H7 (cell line): ENCODE data around the gene DPF3. TPM values are rescaled to one million over a fixed set of nuclear protein-coding genes. Genes with fewer than 3 reads are reported as not detected.

Experiments
- DNase-seq: peaks from one replicate; pipeline ENCODE4 v3.0.0; 2012
- H3K27me3 ChIP-seq: 2 replicates; pipeline ENCODE4 v1.6.0; 2011; ENCODE audit warnings: mild to moderate bottlenecking, low read length; ENCODE audit not compliant: control insufficient read depth, insufficient read depth
- H3K36me3 ChIP-seq: replicated peaks from 2 replicates; pipeline ENCODE4 v1.5.1; 2011; ENCODE audit warnings: low read length; ENCODE audit not compliant: control insufficient read depth, insufficient read depth
- H3K4me3 ChIP-seq: 2 replicates; pipeline ENCODE4 v1.5.1; 2011; ENCODE audit warnings: low read depth, mild to moderate bottlenecking, control low read depth, low read length, moderate library complexity; ENCODE audit not compliant: insufficient read depth
- total RNA-seq: library from RNA; depleted of rRNA; stranded (reverse); fragments of >200 nt; shearing (Covaris generic); gene quantifications from 2 replicates; pipeline ENCODE4 v1.2.3, GENCODE V29; 2014; rRNA removed

Gene DPF3
- total RNA-seq, 1 experiment from 2014 or later: 0.59 TPM

- DNase-seq: no peak
- Histone ChIP-seq H3K27me3 (no peaks in the 10 kb centered on the region; the same call in 1 of the 2 replicates), H3K36me3 (no peaks in the 10 kb centered on the region), H3K4me3 (no peak overlapping the region)
Measured at GRCh38 chr14:72578514-72578913, 315.4 kb downstream of the DPF3 start.

GRCh38 chr14:72577521-72577920 is 316.4 kb downstream of the DPF3 start:
- Histone ChIP-seq H3K36me3 (no peaks in the 10 kb centered on the region), H3K4me3 (no peak overlapping the region), H3K27me3 (no peaks in the 10 kb centered on the region; the same call in 1 of the 2 replicates)
- no peak for DNase-seq

- no peaks in the 10 kb centered on the region for H3K36me3 ChIP-seq
- no peaks in the 10 kb centered on the region; the same call in 1 of the 2 replicates for H3K27me3 ChIP-seq
- DNase-seq: no peak
- H3K4me3 ChIP-seq: no peak overlapping the region
Measured at GRCh38 chr14:72576258-72576657, 317.6 kb downstream of the DPF3 start.

- Histone ChIP-seq H3K36me3 (no peaks in the 10 kb centered on the region), H3K27me3 (no peaks in the 10 kb centered on the region; the same call in 1 of the 2 replicates), H3K4me3 (no peak overlapping the region)
- DNase-seq: no peak
Measured at GRCh38 chr14:72574715-72575114, 319.2 kb downstream of the DPF3 start.

GRCh38 chr14:72573725-72574417 is 320.0 kb downstream of the DPF3 start:
- H3K4me3 ChIP-seq: no peak overlapping the region
- no peak for DNase-seq
- no peaks in the 10 kb centered on the region; the same call in 1 of the 2 replicates for H3K27me3 ChIP-seq
- H3K36me3 ChIP-seq: no peaks in the 10 kb centered on the region

Other genes with a start within 250 kb of the DPF3 start
- 13.2 and 14.0 TPM in 2 replicates for gene DCAF4, start 32.4 kb upstream of the DPF3 start, total RNA-seq
- 6.4 and 7.5 TPM in 2 replicates for gene ZFYVE1, start 133.0 kb upstream of the DPF3 start, total RNA-seq
- 37.8 and 75.7 TPM in 2 replicates for gene RBM25, start 164.4 kb upstream of the DPF3 start, total RNA-seq
- gene PSEN1, start 242.4 kb upstream of the DPF3 start, total RNA-seq: 13.4 and 18.8 TPM in 2 replicates